ENCODE measurements around the gene TCEA2. TPM values are rescaled to one million over a fixed set of nuclear protein-coding genes. Genes with fewer than 3 reads are reported as not detected.

The TCEA2 gene
- polyA plus RNA-seq, 3 donors = 15.7 to 24.3 (median 16.0) TPM

- H3K4me1 ChIP-seq (ENCODE audit: control insufficient read depth in 1 of 2, insufficient read depth in 2 of 2, low read length in 2 of 2) = peaks cover 8% of the 10 kb centered on the region in 2 donors
- no peaks in the 10 kb centered on the region for H4K20me1 ChIP-seq (ENCODE audit: insufficient read depth, low read length)
- H3K4me3 ChIP-seq (replicated peaks in 1 of 3; ENCODE audit: low read depth in 2 of 3, low read length in 3 of 3) = no peak overlapping the region
- no peak overlapping the region for H3K27ac ChIP-seq (ENCODE audit: low read depth in 1 of 2, low read length in 2 of 2)
- WGBS (ENCODE audit: insufficient coverage) = 97% methylated on average over 10 of the region's 12 CpGs
- H3K4me1 Mint-ChIP-seq = peaks cover 8% of the 10 kb centered on the region
- H2AFZ ChIP-seq (ENCODE audit: insufficient read depth, low read depth, low read length, poor library complexity, severe bottlenecking) = no peak overlapping the region
- H3K27me3 Mint-ChIP-seq (ENCODE audit: low read depth in 3 of 3) = peaks cover 16 to 30% (median 23%) of the 10 kb centered on the region in 3 donors
- H3K4me2 ChIP-seq (replicated peaks; ENCODE audit: extremely low read depth, low read length, poor library complexity, severe bottlenecking) = no peak overlapping the region
- H3K4me3 Mint-ChIP-seq = no peak overlapping the region
- no peaks in the 10 kb centered on the region for H3K9me3 Mint-ChIP-seq
- H3K27me3 ChIP-seq (ENCODE audit: control insufficient read depth in 2 of 2, insufficient read depth in 2 of 2, low read length in 2 of 2) = no peaks in the 10 kb centered on the region
- no peak overlapping the region for H3K9ac ChIP-seq (ENCODE audit: insufficient read depth, low read length, poor library complexity, severe bottlenecking)
- no peak for DNase-seq
- no peaks in the 10 kb centered on the region for H3K9me3 ChIP-seq (replicated peaks in 1 of 2; ENCODE audit: control insufficient read depth in 1 of 2, insufficient read depth in 1 of 2, low read length in 2 of 2)
- H3K36me3 Mint-ChIP-seq = no peaks in the 10 kb centered on the region
- no peaks in the 10 kb centered on the region for H3K79me2 ChIP-seq (ENCODE audit: insufficient read depth, low read length)
- no peaks in the 10 kb centered on the region for H3K36me3 ChIP-seq (replicated peaks in 1 of 2; ENCODE audit: control insufficient read depth in 1 of 2, insufficient read depth in 2 of 2, low read length in 2 of 2)
- H3K27ac Mint-ChIP-seq = no peak overlapping the region
- no peak for TF ChIP-seq CTCF (IDR thresholded peaks at IDR 0.05)
- intact Hi-C loops (cut with micrococcal nuclease) = loop anchor here (2.0 to 5.0 kb wide), 2 partner anchors 39 to 83 kb away; partner anchors contain the start of genes LKAAEAR1 (in 1 of the 2) and OPRL1 (in 1 of the 2)
Observed at GRCh38 chr20:64121586-64121985, 58.6 kb downstream of the TCEA2 start.

Small RNA genes lying within 50 kb of the gene (small RNA-seq; reads per million reads assigned to genes)
- gene AL355803.1 (ENCODE audit: insufficient read length, low read depth) (not detected), gene MIR6813 (ENCODE audit: insufficient read length, low read depth) (1.9 reads per million)

Other genes with a start within 250 kb of the TCEA2 start
- gene ZBTB46, start 231.9 kb upstream of the TCEA2 start, polyA plus RNA-seq = 1 to 10 TPM in 1 of 3 donors, under 1 TPM in 2; 0.07 to 2.3 (median 0.37) TPM
- gene ABHD16B, start 201.7 kb upstream of the TCEA2 start, polyA plus RNA-seq = not detected
- gene TPD52L2, start 197.9 kb upstream of the TCEA2 start, polyA plus RNA-seq = 100 to 1,000 TPM; 137 to 167 (median 144) TPM
- gene DNAJC5, start 168.1 kb upstream of the TCEA2 start, polyA plus RNA-seq = 10 to 100 TPM in 1 of 3 donors, 1 to 10 TPM in 2; 5.9 to 44.4 (median 7.4) TPM
- gene UCKL1, start 106.8 kb upstream of the TCEA2 start, polyA plus RNA-seq = 10 to 100 TPM; 10.9 to 65.8 (median 14.5) TPM
- gene ZNF512B, start 93.3 kb upstream of the TCEA2 start, polyA plus RNA-seq = 1 to 10 TPM in 1 of 3 donors, under 1 TPM in 1, not detected in 1; 0.10 to 2.6 TPM
- 1 to 10 TPM in 1 of 3 donors, under 1 TPM in 2; 0.34 to 2.4 (median 0.67) TPM for gene SAMD10, start 83.6 kb upstream of the TCEA2 start, polyA plus RNA-seq
- gene PRPF6, start 82.1 kb upstream of the TCEA2 start, polyA plus RNA-seq = 10 to 100 TPM; 29.1 to 47.7 (median 34.5) TPM
- gene C20orf204, start 27.0 kb upstream of the TCEA2 start, polyA plus RNA-seq = under 1 TPM in 1 of 3 donors, not detected in 2; 0.20 TPM
- gene SOX18, start 13.6 kb upstream of the TCEA2 start, polyA plus RNA-seq = not detected
- gene RGS19, start 16.3 kb downstream of the TCEA2 start, polyA plus RNA-seq = 100 to 1,000 TPM; 235 to 280 (median 244) TPM
- gene OPRL1, start 16.9 kb downstream of the TCEA2 start, polyA plus RNA-seq = 1 to 10 TPM; 7.0 to 9.0 (median 8.8) TPM
- under 1 TPM; 0.61 to 0.86 (median 0.64) TPM for gene LKAAEAR1, start 21.2 kb downstream of the TCEA2 start, polyA plus RNA-seq
- not detected for gene NPBWR2, start 44.4 kb downstream of the TCEA2 start, polyA plus RNA-seq
- not detected for gene MYT1, start 101.3 kb downstream of the TCEA2 start, polyA plus RNA-seq
- 10 to 100 TPM; 26.5 to 49.1 (median 27.6) TPM for gene PCMTD2, start 192.6 kb downstream of the TCEA2 start, polyA plus RNA-seq

All from CD14-positive monocyte (primary cell).